HG03139 (cell line): ENCODE measurements around the gene DAGLA.

Experiments used
- ATAC-seq: cut with Tn5 transposase; IDR thresholded peaks from one replicate; pipeline ENCODE4 v1.9.1; 2021; ENCODE audit not compliant: unreplicated experiment

DAGLA gene

GRCh38 chr11:61794579-61794978 lies 114.4 kb downstream of the DAGLA start:
- no peak for ATAC-seq

- no peak for ATAC-seq
Observed at GRCh38 chr11:61795459-61795858, 115.3 kb downstream of the DAGLA start.

- no peak for ATAC-seq
Observed at GRCh38 chr11:61795876-61796526, 115.8 kb downstream of the DAGLA start.
